ENCODE results near the gene GOLGA6L24.
"Not testable (repeated sequence)": the region's sequence is repeated elsewhere in the genome, so short reads cannot be mapped to it uniquely, and the experiment has no call there.

DNA sequence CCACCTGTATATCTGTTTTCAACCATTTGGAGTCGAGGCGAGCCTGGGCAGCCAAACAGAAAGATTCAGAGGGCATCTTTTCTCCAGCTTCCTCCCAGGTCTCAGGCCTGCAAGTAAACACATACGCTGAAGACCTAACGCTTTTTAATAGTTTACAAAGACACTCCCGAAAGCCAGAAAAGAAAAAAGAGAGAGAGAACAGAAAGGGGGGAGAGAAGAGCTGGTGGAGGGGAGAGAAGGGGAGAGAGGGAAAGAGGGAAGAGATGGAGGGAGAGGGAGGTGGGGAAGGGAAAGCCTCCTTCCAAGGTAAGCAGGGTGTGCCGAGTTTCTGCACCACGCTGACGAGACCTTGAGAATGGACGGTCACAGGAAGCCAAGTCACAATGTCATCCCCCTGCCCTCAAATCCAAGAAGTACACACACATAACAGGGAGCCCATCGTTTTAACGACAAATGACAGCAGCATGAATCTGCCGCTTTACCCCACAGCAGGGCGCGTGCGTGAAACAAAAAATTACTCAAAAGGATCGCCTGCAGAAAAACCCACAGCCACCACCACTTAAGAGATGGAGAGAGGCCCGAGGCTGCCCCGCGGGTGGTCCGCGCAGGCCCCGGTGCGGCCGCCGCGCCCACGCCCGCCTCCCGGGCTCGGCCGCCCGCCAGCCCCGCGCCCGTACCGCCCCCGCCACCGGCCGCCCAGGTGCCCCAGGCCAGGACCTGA, 36.4 kb downstream of the GOLGA6L24 start:
- TF ChIP-seq, protein P1, sequence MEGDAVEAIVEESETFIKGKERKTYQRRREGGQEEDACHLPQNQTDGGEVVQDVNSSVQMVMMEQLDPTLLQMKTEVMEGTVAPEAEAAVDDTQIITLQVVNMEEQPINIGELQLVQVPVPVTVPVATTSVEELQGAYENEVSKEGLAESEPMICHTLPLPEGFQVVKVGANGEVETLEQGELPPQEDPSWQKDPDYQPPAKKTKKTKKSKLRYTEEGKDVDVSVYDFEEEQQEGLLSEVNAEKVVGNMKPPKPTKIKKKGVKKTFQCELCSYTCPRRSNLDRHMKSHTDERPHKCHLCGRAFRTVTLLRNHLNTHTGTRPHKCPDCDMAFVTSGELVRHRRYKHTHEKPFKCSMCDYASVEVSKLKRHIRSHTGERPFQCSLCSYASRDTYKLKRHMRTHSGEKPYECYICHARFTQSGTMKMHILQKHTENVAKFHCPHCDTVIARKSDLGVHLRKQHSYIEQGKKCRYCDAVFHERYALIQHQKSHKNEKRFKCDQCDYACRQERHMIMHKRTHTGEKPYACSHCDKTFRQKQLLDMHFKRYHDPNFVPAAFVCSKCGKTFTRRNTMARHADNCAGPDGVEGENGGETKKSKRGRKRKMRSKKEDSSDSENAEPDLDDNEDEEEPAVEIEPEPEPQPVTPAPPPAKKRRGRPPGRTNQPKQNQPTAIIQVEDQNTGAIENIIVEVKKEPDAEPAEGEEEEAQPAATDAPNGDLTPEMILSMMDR (IDR thresholded peaks at IDR 0.05), result not testable (repeated sequence)
- TF ChIP-seq, protein P2, sequence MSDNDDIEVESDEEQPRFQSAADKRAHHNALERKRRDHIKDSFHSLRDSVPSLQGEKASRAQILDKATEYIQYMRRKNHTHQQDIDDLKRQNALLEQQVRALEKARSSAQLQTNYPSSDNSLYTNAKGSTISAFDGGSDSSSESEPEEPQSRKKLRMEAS (CRISPR knock-in tag; IDR thresholded peaks at IDR 0.05), result not testable (repeated sequence)
- TF ChIP-seq, protein P3, sequence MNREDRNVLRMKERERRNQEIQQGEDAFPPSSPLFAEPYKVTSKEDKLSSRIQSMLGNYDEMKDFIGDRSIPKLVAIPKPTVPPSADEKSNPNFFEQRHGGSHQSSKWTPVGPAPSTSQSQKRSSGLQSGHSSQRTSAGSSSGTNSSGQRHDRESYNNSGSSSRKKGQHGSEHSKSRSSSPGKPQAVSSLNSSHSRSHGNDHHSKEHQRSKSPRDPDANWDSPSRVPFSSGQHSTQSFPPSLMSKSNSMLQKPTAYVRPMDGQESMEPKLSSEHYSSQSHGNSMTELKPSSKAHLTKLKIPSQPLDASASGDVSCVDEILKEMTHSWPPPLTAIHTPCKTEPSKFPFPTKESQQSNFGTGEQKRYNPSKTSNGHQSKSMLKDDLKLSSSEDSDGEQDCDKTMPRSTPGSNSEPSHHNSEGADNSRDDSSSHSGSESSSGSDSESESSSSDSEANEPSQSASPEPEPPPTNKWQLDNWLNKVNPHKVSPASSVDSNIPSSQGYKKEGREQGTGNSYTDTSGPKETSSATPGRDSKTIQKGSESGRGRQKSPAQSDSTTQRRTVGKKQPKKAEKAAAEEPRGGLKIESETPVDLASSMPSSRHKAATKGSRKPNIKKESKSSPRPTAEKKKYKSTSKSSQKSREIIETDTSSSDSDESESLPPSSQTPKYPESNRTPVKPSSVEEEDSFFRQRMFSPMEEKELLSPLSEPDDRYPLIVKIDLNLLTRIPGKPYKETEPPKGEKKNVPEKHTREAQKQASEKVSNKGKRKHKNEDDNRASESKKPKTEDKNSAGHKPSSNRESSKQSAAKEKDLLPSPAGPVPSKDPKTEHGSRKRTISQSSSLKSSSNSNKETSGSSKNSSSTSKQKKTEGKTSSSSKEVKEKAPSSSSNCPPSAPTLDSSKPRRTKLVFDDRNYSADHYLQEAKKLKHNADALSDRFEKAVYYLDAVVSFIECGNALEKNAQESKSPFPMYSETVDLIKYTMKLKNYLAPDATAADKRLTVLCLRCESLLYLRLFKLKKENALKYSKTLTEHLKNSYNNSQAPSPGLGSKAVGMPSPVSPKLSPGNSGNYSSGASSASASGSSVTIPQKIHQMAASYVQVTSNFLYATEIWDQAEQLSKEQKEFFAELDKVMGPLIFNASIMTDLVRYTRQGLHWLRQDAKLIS (CRISPR knock-in tag; IDR thresholded peaks at IDR 0.05; ENCODE audit: borderline replicate concordance), result not testable (repeated sequence)
- not testable (repeated sequence) for TF ChIP-seq FOXJ3 (CRISPR knock-in tag; IDR thresholded peaks at IDR 0.05; ENCODE audit: borderline replicate concordance); NFE2L1 (CRISPR knock-in tag; IDR thresholded peaks at IDR 0.05); FOXP1 (CRISPR knock-in tag; IDR thresholded peaks at IDR 0.05; ENCODE audit: borderline replicate concordance); ZBTB21 (CRISPR knock-in tag; IDR thresholded peaks at IDR 0.05; ENCODE audit: borderline replicate concordance); NR2C2 (CRISPR knock-in tag; IDR thresholded peaks at IDR 0.05); NR3C1 (CRISPR knock-in tag; conservative IDR thresholded peaks at IDR 0.05; ENCODE audit: low read depth); ZNF121 (CRISPR knock-in tag; IDR thresholded peaks at IDR 0.05); RELA (CRISPR knock-in tag; IDR thresholded peaks at IDR 0.05; ENCODE audit: borderline replicate concordance)
- TF ChIP-seq, protein P4, sequence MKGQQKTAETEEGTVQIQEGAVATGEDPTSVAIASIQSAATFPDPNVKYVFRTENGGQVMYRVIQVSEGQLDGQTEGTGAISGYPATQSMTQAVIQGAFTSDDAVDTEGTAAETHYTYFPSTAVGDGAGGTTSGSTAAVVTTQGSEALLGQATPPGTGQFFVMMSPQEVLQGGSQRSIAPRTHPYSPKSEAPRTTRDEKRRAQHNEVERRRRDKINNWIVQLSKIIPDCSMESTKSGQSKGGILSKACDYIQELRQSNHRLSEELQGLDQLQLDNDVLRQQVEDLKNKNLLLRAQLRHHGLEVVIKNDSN (CRISPR knock-in tag; IDR thresholded peaks at IDR 0.05), result not testable (repeated sequence)
- TF ChIP-seq, protein P5, sequence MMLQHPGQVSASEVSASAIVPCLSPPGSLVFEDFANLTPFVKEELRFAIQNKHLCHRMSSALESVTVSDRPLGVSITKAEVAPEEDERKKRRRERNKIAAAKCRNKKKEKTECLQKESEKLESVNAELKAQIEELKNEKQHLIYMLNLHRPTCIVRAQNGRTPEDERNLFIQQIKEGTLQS (CRISPR knock-in tag; conservative IDR thresholded peaks at IDR 0.05), result not testable (repeated sequence)

Measured in WTC11 (cell line).